WTC11 (cell line): ENCODE data around the gene LAS1L. TPM values are rescaled to one million over a fixed set of nuclear protein-coding genes. Genes with fewer than 3 reads are reported as not detected.

ENCODE experiments used
- ATAC-seq: fragments of 200-7000 bp; cut with Tn5 transposase; 2 replicates; pipeline ENCODE4 v1.10.0; 2021; ENCODE audit warnings: mild to moderate bottlenecking, moderate library complexity
- Bru-seq: library from RNA; stranded (reverse); fragments of 400-500 nt; gene quantifications from one replicate; lab custom pipeline; 2021; lab: Mats Ljungman, UMichigan
- CTCF ChIA-PET: fragments of 300-600 bp; sonication (Branson Sonifier 250); formaldehyde crosslinking; loops from one replicate; lab custom pipeline; 2021; ENCODE audit warnings: antibody characterized with exemption; lab: Charles Lee
- POLR2A ChIA-PET: fragments of 350-600 bp; sonication (Branson Sonifier 250); formaldehyde crosslinking; loops from one replicate; lab custom pipeline; 2021; ENCODE audit warnings: antibody characterized with exemption; lab: Charles Lee
- DNase-seq: peaks from one replicate; pipeline ENCODE4 v3.0.0; 2021; ENCODE audit warnings: low spot score
- H3K27ac Mint-ChIP-seq: 2 replicates; pipeline ENCODE4 v1.8.0; 2021; ENCODE audit warnings: mixed read lengths
- H3K27me3 Mint-ChIP-seq: 2 replicates; pipeline ENCODE4 v1.8.0; 2021; ENCODE audit warnings: low read depth, mild to moderate bottlenecking, moderate library complexity, mixed read lengths
- H3K36me3 Mint-ChIP-seq: 2 replicates; pipeline ENCODE4 v1.8.0; 2021; ENCODE audit warnings: mixed read lengths
- H3K4me1 Mint-ChIP-seq: 2 replicates; pipeline ENCODE4 v1.8.0; 2022; ENCODE audit warnings: mixed read lengths
- H3K4me3 Mint-ChIP-seq: 2 replicates; pipeline ENCODE4 v1.8.0; 2021; ENCODE audit warnings: mild to moderate bottlenecking, moderate library complexity, mixed read lengths
- H3K9me3 Mint-ChIP-seq: 2 replicates; pipeline ENCODE4 v1.8.0; 2021; ENCODE audit warnings: mixed read lengths
- ATF1 ChIP-seq: sonication (generic); formaldehyde crosslinking; IDR thresholded peaks from 2 replicates; pipeline ENCODE4 v1.8.1; 2023; ENCODE audit warnings: mild to moderate bottlenecking, moderate library complexity, missing genetic modification reagents
- CREM ChIP-seq: sonication (generic); formaldehyde crosslinking; IDR thresholded peaks from 2 replicates; pipeline ENCODE4 v1.8.1; 2022; ENCODE audit warnings: mild to moderate bottlenecking, missing genetic modification reagents, moderate library complexity
- ELF4 ChIP-seq: sonication (generic); formaldehyde crosslinking; IDR thresholded peaks from 2 replicates; pipeline ENCODE4 v1.8.1; 2022; ENCODE audit warnings: low read depth, mild to moderate bottlenecking, moderate library complexity, missing genetic modification reagents
- FOXJ3 ChIP-seq: sonication (generic); formaldehyde crosslinking; IDR thresholded peaks from 2 replicates; pipeline ENCODE4 v1.9.0; 2021; ENCODE audit warnings: missing genetic modification reagents, mild to moderate bottlenecking, borderline replicate concordance
- GABPB1 ChIP-seq: sonication (generic); formaldehyde crosslinking; IDR thresholded peaks from 2 replicates; pipeline ENCODE4 v1.8.1; 2023; ENCODE audit warnings: mild to moderate bottlenecking, missing genetic modification reagents
- IRF1 ChIP-seq: sonication (generic); formaldehyde crosslinking; IDR thresholded peaks from 2 replicates; pipeline ENCODE4 v1.8.0; 2023; ENCODE audit warnings: missing genetic modification reagents
- JAZF1 ChIP-seq: fragments of 250-450 bp; sonication (Bioruptor Pico); IDR thresholded peaks from 2 replicates; pipeline ENCODE4 v1.9.0; 2021; ENCODE audit warnings: moderate library complexity, mild to moderate bottlenecking, inconsistent platforms
- MYBL2 ChIP-seq: sonication (generic); formaldehyde crosslinking; IDR thresholded peaks from 2 replicates; pipeline ENCODE4 v1.8.1; 2023; ENCODE audit warnings: mild to moderate bottlenecking, moderate library complexity, missing genetic modification reagents
- NFYB ChIP-seq: sonication (generic); formaldehyde crosslinking; conservative IDR thresholded peaks from 2 replicates; pipeline ENCODE4 v1.8.0; 2022; ENCODE audit warnings: low read depth, missing genetic modification reagents
- PRRX2 ChIP-seq: fragments of 250-450 bp; sonication (Bioruptor Pico); IDR thresholded peaks from 2 replicates; pipeline ENCODE4 v1.8.0; 2021; ENCODE audit warnings: mild to moderate bottlenecking
- RELA ChIP-seq: sonication (generic); formaldehyde crosslinking; IDR thresholded peaks from 2 replicates; pipeline ENCODE4 v1.8.1; 2022; ENCODE audit warnings: missing genetic modification reagents, mild to moderate bottlenecking, borderline replicate concordance
- TCF7 ChIP-seq: sonication (generic); formaldehyde crosslinking; IDR thresholded peaks from 2 replicates; pipeline ENCODE4 v1.8.0; 2022; ENCODE audit warnings: mild to moderate bottlenecking, low read depth, missing genetic modification reagents, moderate library complexity
- USF1 ChIP-seq: sonication (generic); formaldehyde crosslinking; IDR thresholded peaks from 2 replicates; pipeline ENCODE4 v1.8.0; 2022; ENCODE audit warnings: mild to moderate bottlenecking, missing genetic modification reagents
- ZMAT4 ChIP-seq: fragments of 250-450 bp; sonication (Bioruptor Pico); IDR thresholded peaks from 2 replicates; pipeline ENCODE4 v1.9.0; 2021; ENCODE audit warnings: mild to moderate bottlenecking
- ZNF317 ChIP-seq: sonication (generic); formaldehyde crosslinking; IDR thresholded peaks from 2 replicates; pipeline ENCODE4 v1.8.1; 2023; ENCODE audit warnings: low read depth, mild to moderate bottlenecking, moderate library complexity, missing genetic modification reagents, borderline replicate concordance
- long read RNA-seq, 3 experiments: library from RNA in 1 of 3; library from capped mRNA in 1 of 3; library from polyadenylated mRNA in 1 of 3; unstranded in 2 of 3; stranded (forward) in 1 of 3; transcript quantifications; one replicate each; pipeline ENCODE4 v2.0.0, GENCODE V29; 2021
- total RNA-seq: library from RNA; stranded (reverse); gene quantifications from 3 replicates; pipeline ENCODE4 v1.2.3, GENCODE V29; 2021
- TF ChIP-seq, protein P1 (sequence below): sonication (generic); formaldehyde crosslinking; IDR thresholded peaks from 2 replicates; pipeline ENCODE4 v1.8.0; 2022; ENCODE audit warnings: mild to moderate bottlenecking, missing genetic modification reagents
- TF ChIP-seq, protein P2 (sequence below): sonication (generic); formaldehyde crosslinking; IDR thresholded peaks from 2 replicates; pipeline ENCODE4 v1.8.1; 2023; ENCODE audit warnings: mild to moderate bottlenecking, missing genetic modification reagents, moderate library complexity
- TF ChIP-seq, protein P3 (sequence below): sonication (generic); formaldehyde crosslinking; IDR thresholded peaks from 2 replicates; pipeline ENCODE4 v1.8.1; 2023; ENCODE audit warnings: mild to moderate bottlenecking, missing genetic modification reagents
- TF ChIP-seq, protein P4 (sequence below): sonication (generic); formaldehyde crosslinking; IDR thresholded peaks from 2 replicates; pipeline ENCODE4 v1.8.1; 2023; ENCODE audit warnings: mild to moderate bottlenecking, missing genetic modification reagents
- TF ChIP-seq, protein P5 (sequence below): sonication (generic); formaldehyde crosslinking; IDR thresholded peaks from 2 replicates; pipeline ENCODE4 v1.8.1; 2023; ENCODE audit warnings: mild to moderate bottlenecking, missing genetic modification reagents, borderline replicate concordance
- TF ChIP-seq, protein P6 (sequence below): sonication (generic); formaldehyde crosslinking; conservative IDR thresholded peaks from 2 replicates; pipeline ENCODE4 v1.8.1; 2022; ENCODE audit warnings: mild to moderate bottlenecking, missing genetic modification reagents

The LAS1L gene
- 61.4 to 65.1 TPM (median 64.9 TPM) in 3 replicates for total RNA-seq
- percentile 78 among the genes with signal in this experiment for Bru-seq, nascent RNA
- long read RNA-seq, experiment 1, transcript LAS1L-202 (13 exons, 2,386 nt), result major isoform, 328 of 555 reads
- long read RNA-seq, experiment 1, transcript LAS1L-203 (14 exons, 2,439 nt), result minor isoform, 101 of 555 reads
- long read RNA-seq, experiment 1, partial matches to known transcripts, result 24 of 555 reads
- long read RNA-seq, experiment 1, other reads (novel, unspliced or antisense), result 100 of 555 reads
- long read RNA-seq, experiment 2, transcript LAS1L-203 (14 exons, 2,439 nt), result minor isoform, 6 of 122 reads
- long read RNA-seq, experiment 2, transcript LAS1L-202 (13 exons, 2,386 nt), result major isoform, 19 of 122 reads
- long read RNA-seq, experiment 2, partial matches to known transcripts, result 81 of 122 reads
- long read RNA-seq, experiment 2, other reads (novel, unspliced or antisense), result 16 of 122 reads
- long read RNA-seq, experiment 3, transcript LAS1L-203 (14 exons, 2,439 nt), result minor isoform, 6 of 77 reads
- long read RNA-seq, experiment 3, transcript LAS1L-202 (13 exons, 2,386 nt), result major isoform, 43 of 77 reads
- long read RNA-seq, experiment 3, partial matches to known transcripts, result 12 of 77 reads
- long read RNA-seq, experiment 3, other reads (novel, unspliced or antisense), result 16 of 77 reads

GRCh38 chrX:65534450-65535292 is at the start of gene LAS1L:
Gene LAS1L, minus strand, starts transcription at chrX:65534787. Its CDS starts 72 bp downstream, at chrX:65534715.
- Mint-ChIP-seq H3K4me1 (peaks cover 9% of the 10 kb centered on the region), H3K27ac (peak within 1 kb of the TSS; percentile 97), H3K9me3 (no peaks in the 10 kb centered on the region), H3K4me3 (peak within 1 kb of the TSS; percentile 98), H3K36me3 (peaks cover 11% of the 10 kb centered on the region; the same call in 1 of the 2 replicates), H3K27me3 (peaks cover 9% of the 10 kb centered on the region)
- peak; percentile 100 for ATAC-seq
- ChIA-PET POLR2A (interaction anchor here (0.6 kb wide), 1 partner anchor 142 kb away, joined by 3 read pairs; no protein-coding TSS in a partner anchor), CTCF (no interaction called here)
- DNase-seq, result peak; percentile 89
- TF ChIP-seq ZMAT4 (CRISPR knock-in tag), result no peak
- TF ChIP-seq ELF4 (CRISPR knock-in tag), result no peak
- no peak for TF ChIP-seq PRRX2
- no peak for TF ChIP-seq ATF1 (CRISPR knock-in tag)
- TF ChIP-seq USF1 (CRISPR knock-in tag), result no peak
- TF ChIP-seq RELA (CRISPR knock-in tag), result no peak
- TF ChIP-seq, protein P1, sequence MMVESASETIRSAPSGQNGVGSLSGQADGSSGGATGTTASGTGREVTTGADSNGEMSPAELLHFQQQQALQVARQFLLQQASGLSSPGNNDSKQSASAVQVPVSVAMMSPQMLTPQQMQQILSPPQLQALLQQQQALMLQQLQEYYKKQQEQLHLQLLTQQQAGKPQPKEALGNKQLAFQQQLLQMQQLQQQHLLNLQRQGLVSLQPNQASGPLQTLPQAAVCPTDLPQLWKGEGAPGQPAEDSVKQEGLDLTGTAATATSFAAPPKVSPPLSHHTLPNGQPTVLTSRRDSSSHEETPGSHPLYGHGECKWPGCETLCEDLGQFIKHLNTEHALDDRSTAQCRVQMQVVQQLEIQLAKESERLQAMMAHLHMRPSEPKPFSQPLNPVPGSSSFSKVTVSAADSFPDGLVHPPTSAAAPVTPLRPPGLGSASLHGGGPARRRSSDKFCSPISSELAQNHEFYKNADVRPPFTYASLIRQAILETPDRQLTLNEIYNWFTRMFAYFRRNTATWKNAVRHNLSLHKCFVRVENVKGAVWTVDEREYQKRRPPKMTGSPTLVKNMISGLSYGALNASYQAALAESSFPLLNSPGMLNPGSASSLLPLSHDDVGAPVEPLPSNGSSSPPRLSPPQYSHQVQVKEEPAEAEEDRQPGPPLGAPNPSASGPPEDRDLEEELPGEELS, result no peak
- 0 out of 2 replicates have a peak, but pooled peaks have one; percentile 63 for TF ChIP-seq CREM (CRISPR knock-in tag)
- TF ChIP-seq, protein P2, sequence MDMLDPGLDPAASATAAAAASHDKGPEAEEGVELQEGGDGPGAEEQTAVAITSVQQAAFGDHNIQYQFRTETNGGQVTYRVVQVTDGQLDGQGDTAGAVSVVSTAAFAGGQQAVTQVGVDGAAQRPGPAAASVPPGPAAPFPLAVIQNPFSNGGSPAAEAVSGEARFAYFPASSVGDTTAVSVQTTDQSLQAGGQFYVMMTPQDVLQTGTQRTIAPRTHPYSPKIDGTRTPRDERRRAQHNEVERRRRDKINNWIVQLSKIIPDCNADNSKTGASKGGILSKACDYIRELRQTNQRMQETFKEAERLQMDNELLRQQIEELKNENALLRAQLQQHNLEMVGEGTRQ (CRISPR knock-in tag), result no peak
- TF ChIP-seq IRF1 (CRISPR knock-in tag), result no peak
- TF ChIP-seq NFYB (CRISPR knock-in tag), result peak; percentile 73
- TF ChIP-seq FOXJ3 (CRISPR knock-in tag), result no peak
- no peak for TF ChIP-seq MYBL2
- no peak for TF ChIP-seq TCF7
- TF ChIP-seq JAZF1 (CRISPR knock-in tag), result no peak
- no peak for TF ChIP-seq ZNF317 (CRISPR knock-in tag)
- TF ChIP-seq, protein P3, sequence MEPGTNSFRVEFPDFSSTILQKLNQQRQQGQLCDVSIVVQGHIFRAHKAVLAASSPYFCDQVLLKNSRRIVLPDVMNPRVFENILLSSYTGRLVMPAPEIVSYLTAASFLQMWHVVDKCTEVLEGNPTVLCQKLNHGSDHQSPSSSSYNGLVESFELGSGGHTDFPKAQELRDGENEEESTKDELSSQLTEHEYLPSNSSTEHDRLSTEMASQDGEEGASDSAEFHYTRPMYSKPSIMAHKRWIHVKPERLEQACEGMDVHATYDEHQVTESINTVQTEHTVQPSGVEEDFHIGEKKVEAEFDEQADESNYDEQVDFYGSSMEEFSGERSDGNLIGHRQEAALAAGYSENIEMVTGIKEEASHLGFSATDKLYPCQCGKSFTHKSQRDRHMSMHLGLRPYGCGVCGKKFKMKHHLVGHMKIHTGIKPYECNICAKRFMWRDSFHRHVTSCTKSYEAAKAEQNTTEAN (CRISPR knock-in tag), result no peak
- peak; percentile 66; the same call in 1 of the 2 replicates for TF ChIP-seq GABPB1
- TF ChIP-seq, protein P4, sequence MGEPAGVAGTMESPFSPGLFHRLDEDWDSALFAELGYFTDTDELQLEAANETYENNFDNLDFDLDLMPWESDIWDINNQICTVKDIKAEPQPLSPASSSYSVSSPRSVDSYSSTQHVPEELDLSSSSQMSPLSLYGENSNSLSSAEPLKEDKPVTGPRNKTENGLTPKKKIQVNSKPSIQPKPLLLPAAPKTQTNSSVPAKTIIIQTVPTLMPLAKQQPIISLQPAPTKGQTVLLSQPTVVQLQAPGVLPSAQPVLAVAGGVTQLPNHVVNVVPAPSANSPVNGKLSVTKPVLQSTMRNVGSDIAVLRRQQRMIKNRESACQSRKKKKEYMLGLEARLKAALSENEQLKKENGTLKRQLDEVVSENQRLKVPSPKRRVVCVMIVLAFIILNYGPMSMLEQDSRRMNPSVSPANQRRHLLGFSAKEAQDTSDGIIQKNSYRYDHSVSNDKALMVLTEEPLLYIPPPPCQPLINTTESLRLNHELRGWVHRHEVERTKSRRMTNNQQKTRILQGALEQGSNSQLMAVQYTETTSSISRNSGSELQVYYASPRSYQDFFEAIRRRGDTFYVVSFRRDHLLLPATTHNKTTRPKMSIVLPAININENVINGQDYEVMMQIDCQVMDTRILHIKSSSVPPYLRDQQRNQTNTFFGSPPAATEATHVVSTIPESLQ, result no peak
- TF ChIP-seq, protein P5, sequence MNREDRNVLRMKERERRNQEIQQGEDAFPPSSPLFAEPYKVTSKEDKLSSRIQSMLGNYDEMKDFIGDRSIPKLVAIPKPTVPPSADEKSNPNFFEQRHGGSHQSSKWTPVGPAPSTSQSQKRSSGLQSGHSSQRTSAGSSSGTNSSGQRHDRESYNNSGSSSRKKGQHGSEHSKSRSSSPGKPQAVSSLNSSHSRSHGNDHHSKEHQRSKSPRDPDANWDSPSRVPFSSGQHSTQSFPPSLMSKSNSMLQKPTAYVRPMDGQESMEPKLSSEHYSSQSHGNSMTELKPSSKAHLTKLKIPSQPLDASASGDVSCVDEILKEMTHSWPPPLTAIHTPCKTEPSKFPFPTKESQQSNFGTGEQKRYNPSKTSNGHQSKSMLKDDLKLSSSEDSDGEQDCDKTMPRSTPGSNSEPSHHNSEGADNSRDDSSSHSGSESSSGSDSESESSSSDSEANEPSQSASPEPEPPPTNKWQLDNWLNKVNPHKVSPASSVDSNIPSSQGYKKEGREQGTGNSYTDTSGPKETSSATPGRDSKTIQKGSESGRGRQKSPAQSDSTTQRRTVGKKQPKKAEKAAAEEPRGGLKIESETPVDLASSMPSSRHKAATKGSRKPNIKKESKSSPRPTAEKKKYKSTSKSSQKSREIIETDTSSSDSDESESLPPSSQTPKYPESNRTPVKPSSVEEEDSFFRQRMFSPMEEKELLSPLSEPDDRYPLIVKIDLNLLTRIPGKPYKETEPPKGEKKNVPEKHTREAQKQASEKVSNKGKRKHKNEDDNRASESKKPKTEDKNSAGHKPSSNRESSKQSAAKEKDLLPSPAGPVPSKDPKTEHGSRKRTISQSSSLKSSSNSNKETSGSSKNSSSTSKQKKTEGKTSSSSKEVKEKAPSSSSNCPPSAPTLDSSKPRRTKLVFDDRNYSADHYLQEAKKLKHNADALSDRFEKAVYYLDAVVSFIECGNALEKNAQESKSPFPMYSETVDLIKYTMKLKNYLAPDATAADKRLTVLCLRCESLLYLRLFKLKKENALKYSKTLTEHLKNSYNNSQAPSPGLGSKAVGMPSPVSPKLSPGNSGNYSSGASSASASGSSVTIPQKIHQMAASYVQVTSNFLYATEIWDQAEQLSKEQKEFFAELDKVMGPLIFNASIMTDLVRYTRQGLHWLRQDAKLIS (CRISPR knock-in tag), result no peak
- TF ChIP-seq, protein P6, sequence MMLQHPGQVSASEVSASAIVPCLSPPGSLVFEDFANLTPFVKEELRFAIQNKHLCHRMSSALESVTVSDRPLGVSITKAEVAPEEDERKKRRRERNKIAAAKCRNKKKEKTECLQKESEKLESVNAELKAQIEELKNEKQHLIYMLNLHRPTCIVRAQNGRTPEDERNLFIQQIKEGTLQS (CRISPR knock-in tag), result no peak
